PFSK-1 (cell line): ENCODE results near the gene DTX1.
A peak's percentile ranks its signal among the peaks of the same experiment; 100 is the strongest.

Experiments
- FOXP2 ChIP-seq: optimal IDR thresholded peaks from 2 replicates; pipeline ENCODE3; 2011; ENCODE audit warnings: borderline replicate concordance, control low read depth, inconsistent platforms; ENCODE audit not compliant: insufficient read depth; ENCODE audit errors: extremely low read length, extremely low read depth
- POLR2AphosphoS5 ChIP-seq: IDR thresholded peaks from 2 replicates; pipeline ENCODE4 v1.6.1; 2012; ENCODE audit warnings: low read depth, mild to moderate bottlenecking, control low read depth, low read length, moderate library complexity
- SIN3A ChIP-seq: IDR thresholded peaks from 2 replicates; pipeline ENCODE4 v1.6.1; 2012; ENCODE audit warnings: mild to moderate bottlenecking, low read length, moderate library complexity, borderline replicate concordance; ENCODE audit not compliant: insufficient read depth
- TAF1 ChIP-seq: IDR thresholded peaks from 2 replicates; pipeline ENCODE4 v1.6.1; 2012; ENCODE audit warnings: low read length, control low read depth, borderline replicate concordance; ENCODE audit not compliant: insufficient read depth
- TF ChIP-seq, protein P1 (sequence below), 2 experiments: IDR thresholded peaks; 2 replicates each; pipeline versions ENCODE4 v1.6.1 to v1.8.0; 2011 to 2012; ENCODE audit warnings: low read depth in 2 of 2, low read length in 2 of 2, control low read depth in 1 of 2, inconsistent platforms in 1 of 2, mild to moderate bottlenecking in 1 of 2, moderate library complexity in 1 of 2; ENCODE audit not compliant: insufficient read depth in 1 of 2

The DTX1 gene

DNA sequence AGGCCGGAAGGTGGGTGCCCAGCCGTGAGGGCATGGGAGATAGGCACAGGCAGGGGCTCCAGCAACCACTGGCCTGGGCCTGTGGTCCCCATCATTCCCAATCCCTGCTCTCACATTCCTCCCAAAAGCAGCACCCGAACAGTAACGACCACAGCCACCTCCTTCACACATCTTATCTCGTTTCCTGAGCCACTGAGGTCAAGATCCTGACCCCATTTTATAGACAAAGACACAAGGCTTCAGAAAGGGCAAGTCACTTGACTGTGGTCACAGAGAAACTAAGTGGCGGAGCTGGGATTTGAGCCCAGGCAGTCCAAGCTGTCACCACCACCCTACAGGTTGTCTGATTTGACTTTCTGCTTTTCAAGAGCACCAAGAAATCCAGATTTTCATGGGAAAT is 38.9 kb downstream of the DTX1 start:
- TF ChIP-seq, protein P1, sequence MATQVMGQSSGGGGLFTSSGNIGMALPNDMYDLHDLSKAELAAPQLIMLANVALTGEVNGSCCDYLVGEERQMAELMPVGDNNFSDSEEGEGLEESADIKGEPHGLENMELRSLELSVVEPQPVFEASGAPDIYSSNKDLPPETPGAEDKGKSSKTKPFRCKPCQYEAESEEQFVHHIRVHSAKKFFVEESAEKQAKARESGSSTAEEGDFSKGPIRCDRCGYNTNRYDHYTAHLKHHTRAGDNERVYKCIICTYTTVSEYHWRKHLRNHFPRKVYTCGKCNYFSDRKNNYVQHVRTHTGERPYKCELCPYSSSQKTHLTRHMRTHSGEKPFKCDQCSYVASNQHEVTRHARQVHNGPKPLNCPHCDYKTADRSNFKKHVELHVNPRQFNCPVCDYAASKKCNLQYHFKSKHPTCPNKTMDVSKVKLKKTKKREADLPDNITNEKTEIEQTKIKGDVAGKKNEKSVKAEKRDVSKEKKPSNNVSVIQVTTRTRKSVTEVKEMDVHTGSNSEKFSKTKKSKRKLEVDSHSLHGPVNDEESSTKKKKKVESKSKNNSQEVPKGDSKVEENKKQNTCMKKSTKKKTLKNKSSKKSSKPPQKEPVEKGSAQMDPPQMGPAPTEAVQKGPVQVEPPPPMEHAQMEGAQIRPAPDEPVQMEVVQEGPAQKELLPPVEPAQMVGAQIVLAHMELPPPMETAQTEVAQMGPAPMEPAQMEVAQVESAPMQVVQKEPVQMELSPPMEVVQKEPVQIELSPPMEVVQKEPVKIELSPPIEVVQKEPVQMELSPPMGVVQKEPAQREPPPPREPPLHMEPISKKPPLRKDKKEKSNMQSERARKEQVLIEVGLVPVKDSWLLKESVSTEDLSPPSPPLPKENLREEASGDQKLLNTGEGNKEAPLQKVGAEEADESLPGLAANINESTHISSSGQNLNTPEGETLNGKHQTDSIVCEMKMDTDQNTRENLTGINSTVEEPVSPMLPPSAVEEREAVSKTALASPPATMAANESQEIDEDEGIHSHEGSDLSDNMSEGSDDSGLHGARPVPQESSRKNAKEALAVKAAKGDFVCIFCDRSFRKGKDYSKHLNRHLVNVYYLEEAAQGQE (IDR thresholded peaks at IDR 0.05; ENCODE audit: insufficient read depth in 1 of 2, low read depth in 2 of 2, low read length in 2 of 2), result no peak

DNA sequence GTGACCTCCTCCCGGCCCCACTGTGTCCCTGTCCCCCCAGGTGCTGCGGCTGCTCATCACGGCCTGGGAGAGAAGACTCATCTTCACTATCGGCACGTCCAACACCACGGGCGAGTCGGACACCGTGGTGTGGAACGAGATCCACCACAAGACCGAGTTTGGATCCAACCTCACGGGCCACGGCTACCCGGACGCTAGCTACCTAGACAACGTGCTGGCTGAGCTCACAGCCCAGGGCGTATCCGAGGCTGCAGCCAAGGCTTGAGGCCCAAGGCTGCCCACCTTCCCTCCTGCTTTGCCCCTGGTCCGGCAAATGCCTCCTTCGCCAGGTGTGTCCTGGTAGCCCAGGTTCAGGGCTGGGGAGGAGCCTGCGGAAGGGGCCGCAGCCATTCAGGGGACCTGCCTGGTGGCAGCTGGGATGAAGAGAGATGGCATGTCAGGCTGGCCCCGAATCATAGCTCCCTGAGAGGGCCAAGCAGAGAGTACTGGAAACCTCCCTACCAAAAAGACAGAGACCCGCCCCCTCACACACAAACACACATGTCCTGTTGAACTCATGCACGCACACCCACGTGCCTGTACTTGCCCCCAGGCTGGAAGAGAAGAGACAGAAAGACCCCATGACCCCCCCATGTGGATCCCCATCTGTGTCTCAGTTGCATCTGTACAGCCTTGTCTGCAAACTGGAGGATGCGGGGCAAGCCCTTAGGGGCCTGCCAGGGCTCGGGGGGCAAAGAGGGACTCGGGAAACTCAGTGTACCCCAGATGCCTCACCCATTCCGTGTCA is 40.3 kb downstream of the DTX1 start:
- TF ChIP-seq, protein P1 (IDR thresholded peaks at IDR 0.05; ENCODE audit: insufficient read depth in 1 of 2, low read depth in 2 of 2, low read length in 2 of 2), result no peak
- TF ChIP-seq SIN3A (no peak), TAF1 (no peak), POLR2AphosphoS5 (no peak), FOXP2 (no peak)

DNA sequence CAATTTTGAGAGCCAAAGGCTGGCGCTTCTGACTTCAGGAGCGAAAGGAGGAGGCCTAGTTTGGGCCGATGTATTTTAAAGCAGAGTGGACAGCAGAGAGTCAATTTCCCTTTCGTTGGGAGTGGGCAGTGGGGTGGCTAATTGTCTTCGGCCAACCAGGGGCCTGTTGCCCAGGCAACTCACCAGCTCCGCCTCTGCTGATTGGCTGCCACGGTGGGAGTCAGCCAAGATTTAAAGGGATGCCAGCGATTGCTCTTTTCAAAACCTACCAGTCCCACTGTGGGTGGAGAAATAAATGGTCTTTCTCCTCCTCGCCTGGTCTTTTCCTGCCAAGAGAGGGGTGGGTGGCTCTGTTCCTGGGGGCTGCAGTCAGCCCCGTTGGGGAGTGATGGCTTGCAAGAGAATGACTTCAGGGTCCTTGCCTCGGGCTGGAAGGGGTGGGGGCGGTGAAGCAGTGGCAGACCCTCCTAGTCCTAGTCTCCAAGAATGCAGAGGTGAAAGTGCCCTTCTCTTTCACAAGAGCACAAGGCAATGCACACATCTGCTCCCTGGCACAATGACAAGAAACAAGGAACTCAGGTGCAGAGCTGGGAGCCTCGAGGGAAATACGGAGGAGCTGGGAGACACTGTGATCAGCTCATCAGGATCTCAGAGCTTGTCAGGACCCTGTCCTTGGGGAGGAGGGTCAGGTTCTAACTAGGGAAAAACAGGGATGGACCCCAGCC is 41.3 kb downstream of the DTX1 start:
- no peak for TF ChIP-seq FOXP2
- TF ChIP-seq TAF1, result no peak
- TF ChIP-seq, protein P1 (IDR thresholded peaks at IDR 0.05; ENCODE audit: insufficient read depth in 1 of 2, low read depth in 2 of 2, low read length in 2 of 2), result no peak
- TF ChIP-seq SIN3A, result no peak
- no peak for TF ChIP-seq POLR2AphosphoS5

DNA sequence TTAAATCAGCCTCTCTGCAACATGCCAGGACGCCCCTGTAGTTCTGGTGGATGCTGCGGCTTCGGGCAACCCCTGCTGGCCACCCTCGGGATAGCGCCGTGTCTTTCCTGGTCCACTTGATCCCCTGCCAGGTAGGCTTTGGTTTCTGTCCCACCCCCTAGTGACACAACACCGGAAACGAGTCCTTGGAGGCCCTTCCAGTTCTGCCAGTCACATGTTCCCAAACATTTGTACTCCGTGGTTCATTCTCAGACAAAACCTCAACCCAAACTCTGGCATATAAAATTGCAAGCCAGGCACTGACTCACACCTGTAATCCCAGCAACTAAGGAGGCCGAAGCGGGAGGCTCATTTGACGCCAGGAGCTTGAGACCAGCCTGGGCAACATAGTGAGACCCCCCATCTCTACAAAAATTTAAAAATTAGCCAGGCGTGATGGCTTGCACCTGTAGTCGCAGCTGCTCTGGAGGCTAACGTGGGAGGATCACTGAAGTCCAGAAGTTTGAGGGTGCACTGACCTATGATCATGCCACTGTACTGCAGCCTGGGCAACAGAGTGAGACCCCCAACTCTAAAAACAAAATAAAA is 42.0 kb downstream of the DTX1 start:
- TF ChIP-seq SIN3A (no peak), FOXP2 (peak; percentile 74), POLR2AphosphoS5 (no peak), TAF1 (no peak)
- TF ChIP-seq, protein P1 (IDR thresholded peaks at IDR 0.05; ENCODE audit: insufficient read depth in 1 of 2, low read depth in 2 of 2, low read length in 2 of 2), result no peak; a peak in 1 of 4 replicates
